22Rv1 (cell line): ENCODE results near the gene MSS51.

Experiments
- CTCF ChIP-seq: fragments of 450-650 bp; IDR thresholded peaks from 2 replicates; pipeline ENCODE4 v1.5.1; 2017; ENCODE audit warnings: mild to moderate bottlenecking
- ZFX ChIP-seq: fragments of 450-650 bp; IDR thresholded peaks from 2 replicates; pipeline ENCODE4 v1.6.1; 2017; ENCODE audit warnings: antibody characterized with exemption, borderline replicate concordance

- TF ChIP-seq CTCF (no peak), ZFX (no peak)
Observed at GRCh38 chr10:73432646-73433537, 469 bp downstream of the MSS51 start.
